Thyroid gland (tissue), 4 donors: Measurements from ENCODE around the gene SERBP1.

Experiments
- CTCF ChIP-seq, 6 experiments: fragments of 200-600 bp in 3 of 6; fragments of 450-650 bp in 3 of 6; sonication (generic) in 3 of 6; IDR thresholded peaks; one replicate each; pipeline ENCODE4 v1.5.1; 2016 to 2019; ENCODE audit warnings: antibody characterized with exemption in 6 of 6, mild to moderate bottlenecking in 2 of 6, inconsistent platforms in 1 of 6, moderate library complexity in 1 of 6
- POLR2A ChIP-seq, 2 donors: fragments of 450-650 bp; IDR thresholded peaks; one replicate each; pipeline ENCODE4 v1.6.1; 2017; ENCODE audit warnings: antibody characterized with exemption in 2 of 2, mild to moderate bottlenecking in 2 of 2, moderate library complexity in 1 of 2

GRCh38 chr1:67433837-67434236, 3.6 kb upstream of the SERBP1 start:
- TF ChIP-seq CTCF (IDR thresholded peaks at IDR 0.05) (no peak), POLR2A (IDR thresholded peaks at IDR 0.05) (no peak)
